ENCODE measurements around the gene MKI67. TPM values are rescaled to one million over a fixed set of nuclear protein-coding genes. Genes with fewer than 3 reads are reported as not detected.

MKI67 gene
- total and polyA plus RNA-seq, 2 of the 4 experiments (the other 2 are of a cell fraction), result 13.5 to 36.4 TPM

- POLR2A ChIA-PET (ENCODE audit: unreplicated experiment), result no interaction called here
- no peak overlapping the region for H3K4me2 ChIP-seq (ENCODE audit: low read depth, low read length)
- TF ChIP-seq USF2 (IDR thresholded peaks at IDR 0.05; ENCODE audit: low read depth, low read length), result no peak
- H3K36me3 ChIP-seq (ENCODE audit: control insufficient read depth, insufficient read depth, low read length), result no peaks in the 10 kb centered on the region
- no peak overlapping the region for H3K18ac ChIP-seq (ENCODE audit: low read depth, low read length)
- no peak overlapping the region for H3K14ac ChIP-seq (replicated peaks; ENCODE audit: low read depth, low read length)
- no peak overlapping the region for H2BK15ac ChIP-seq (ENCODE audit: low read depth, low read length)
- no peaks in the 10 kb centered on the region for H3K9me3 ChIP-seq (ENCODE audit: control insufficient read depth, insufficient read depth, low read length)
- BruUV-seq (replicated peaks), result no TSS peak
- no peak for DNase-seq
- no peak for ATAC-seq (ENCODE audit: low read depth)
- H3K79me1 ChIP-seq (ENCODE audit: low read depth in 1 of 2, low read length in 2 of 2), result no peaks in the 10 kb centered on the region
- no peaks in the 10 kb centered on the region for H3K4me1 ChIP-seq (ENCODE audit: control insufficient read depth, insufficient read depth, low read length)
- H2AFZ ChIP-seq (replicated peaks; ENCODE audit: low read length, poor library complexity), result no peak overlapping the region
- H4K91ac ChIP-seq (ENCODE audit: insufficient read depth, low read depth, low read length), result no peak overlapping the region
- H3K4ac ChIP-seq (ENCODE audit: low read depth, low read length), result no peak overlapping the region
- H4K5ac ChIP-seq (ENCODE audit: low read depth, low read length), result no peak overlapping the region
- H2AK9ac ChIP-seq (replicated peaks; ENCODE audit: low read depth, low read length, poor library complexity), result no peak overlapping the region
- in situ Hi-C loops (cut with MboI; ENCODE audit: low sequenced_read_pairs) (no loop called here), intact Hi-C loops (cut with micrococcal nuclease) (no loop called here), dilution Hi-C loops (cut with HindIII; ENCODE audit: low sequenced_read_pairs, unreplicated experiment) (no loop called here)
- no peak overlapping the region for H2BK20ac ChIP-seq (ENCODE audit: low read depth, low read length)
- H4K20me1 ChIP-seq (ENCODE audit: insufficient read depth, low read length), result no peaks in the 10 kb centered on the region
- H4K8ac ChIP-seq (ENCODE audit: low read depth in 2 of 2, low read length in 2 of 2), result no peak overlapping the region
- H2AK5ac ChIP-seq (ENCODE audit: low read depth, low read length), result no peak overlapping the region
- CTCF ChIA-PET, result no interaction called here
- no peaks in the 10 kb centered on the region for H3K9me1 ChIP-seq (ENCODE audit: insufficient read depth, low read length)
- no peak overlapping the region for H2BK120ac ChIP-seq (ENCODE audit: low read depth, low read length)
- H3K23ac ChIP-seq (ENCODE audit: low read depth, low read length), result no peak overlapping the region
- no peak overlapping the region for H3K27ac ChIP-seq (ENCODE audit: insufficient read depth, low read length)
- H3K4me3 ChIP-seq (ENCODE audit: insufficient read depth, low read depth, low read length), result no peak overlapping the region
- no peak overlapping the region for H3K56ac ChIP-seq (ENCODE audit: extremely low read depth, insufficient read depth, low read length)
- H2BK5ac ChIP-seq (ENCODE audit: low read depth, low read length, poor library complexity, severe bottlenecking), result no peak overlapping the region
- H3K9ac ChIP-seq (ENCODE audit: low read depth, low read length), result no peak overlapping the region
- WGBS, 2 experiments (ENCODE audit: extremely low coverage in 2 of 2, insufficient read length in 1 of 2), result 96% methylated on average over 6 of the region's 8 CpGs; no CpG with 5 or more reads in 1 of the 2 experiments
- peaks cover 4% of the 10 kb centered on the region; the same call in 1 of the 2 replicates for H3K27me3 ChIP-seq (ENCODE audit: control insufficient read depth, insufficient read depth, low read length)
Observed at GRCh38 chr10:128084991-128085390, 41.2 kb downstream of the MKI67 start.
